Heart left ventricle (tissue), 13 donors: ENCODE data around the gene IRS4.

Source experiments
- POLR2A ChIP-seq, 2 donors: fragments of 450-650 bp; IDR thresholded peaks; one replicate each; pipeline ENCODE4 v1.6.1; 2017; ENCODE audit warnings: antibody characterized with exemption in 2 of 2, mild to moderate bottlenecking in 2 of 2, moderate library complexity in 2 of 2
- TF ChIP-seq, protein P1 (sequence below), 12 donors: fragments of 200-600 bp; sonication (generic) in 4 of 12; IDR thresholded peaks; one replicate each; pipeline versions ENCODE4 v1.5.0 to v1.8.0; 2018 to 2022; ENCODE audit warnings: antibody characterized with exemption in 12 of 12, mild to moderate bottlenecking in 5 of 12
- donor health status: ischemic (EF 13 %, LVEDD 7.1; RV severe dilation, severe dysfunction).
- donor health status: DM: no; HTN: yes; CAD: no.
- donor health status: DM: no; HTN: no; CAD: no.
- donor health status: ischemic (EF 25% LVEDD 6.9; RV normal size, moderate dysfunction).
- donor health status: ischemic (EF 25% LVEDD 5.7; RV mildly dilated, moderate dysfunction).
- donor health status: ischemic (EF 35%, LVEDD 5.7; RV mildly dilated, moderate dysfunction).
- donor health status: nonischemic (EF 11% LVEDD 7.7; RV severe dilation, severe dysfunction).
- donor health status: DM: yes; HTN: yes; CAD: no.
- donor health status: PGD.
- donor health status: ischemic (EF 29% LVEDD 5.4; RV normal size, mild dysfunction).
- donor health status: nonischemic (EF 23%, LVEDD 6.1; RV moderate dilation, normal function).

DNA sequence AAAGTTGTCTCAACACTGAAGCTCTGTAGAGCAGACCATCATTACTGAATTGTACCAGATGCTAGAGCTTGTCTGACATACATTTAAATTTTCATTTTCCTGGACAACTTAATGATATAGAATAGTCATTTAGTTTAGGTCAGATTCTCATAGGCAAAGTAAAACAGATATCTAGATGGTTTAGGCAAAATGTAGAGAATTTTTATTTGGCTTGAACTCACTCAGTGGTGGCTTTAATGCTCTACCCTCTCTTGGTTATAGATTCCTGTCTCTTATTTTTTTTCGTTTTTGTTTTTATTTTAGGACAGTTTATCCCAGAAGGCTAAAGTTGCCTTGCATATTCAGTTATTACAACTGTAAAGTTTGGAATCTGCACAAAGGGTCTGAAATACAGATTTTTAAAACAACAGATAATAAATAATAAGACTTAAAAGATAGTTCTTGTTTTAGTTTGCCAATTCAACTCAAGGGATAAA, 4.0 kb upstream of the IRS4 start:
- TF ChIP-seq, protein P1, sequence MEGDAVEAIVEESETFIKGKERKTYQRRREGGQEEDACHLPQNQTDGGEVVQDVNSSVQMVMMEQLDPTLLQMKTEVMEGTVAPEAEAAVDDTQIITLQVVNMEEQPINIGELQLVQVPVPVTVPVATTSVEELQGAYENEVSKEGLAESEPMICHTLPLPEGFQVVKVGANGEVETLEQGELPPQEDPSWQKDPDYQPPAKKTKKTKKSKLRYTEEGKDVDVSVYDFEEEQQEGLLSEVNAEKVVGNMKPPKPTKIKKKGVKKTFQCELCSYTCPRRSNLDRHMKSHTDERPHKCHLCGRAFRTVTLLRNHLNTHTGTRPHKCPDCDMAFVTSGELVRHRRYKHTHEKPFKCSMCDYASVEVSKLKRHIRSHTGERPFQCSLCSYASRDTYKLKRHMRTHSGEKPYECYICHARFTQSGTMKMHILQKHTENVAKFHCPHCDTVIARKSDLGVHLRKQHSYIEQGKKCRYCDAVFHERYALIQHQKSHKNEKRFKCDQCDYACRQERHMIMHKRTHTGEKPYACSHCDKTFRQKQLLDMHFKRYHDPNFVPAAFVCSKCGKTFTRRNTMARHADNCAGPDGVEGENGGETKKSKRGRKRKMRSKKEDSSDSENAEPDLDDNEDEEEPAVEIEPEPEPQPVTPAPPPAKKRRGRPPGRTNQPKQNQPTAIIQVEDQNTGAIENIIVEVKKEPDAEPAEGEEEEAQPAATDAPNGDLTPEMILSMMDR (IDR thresholded peaks at IDR 0.05), result no peak
- no peak for TF ChIP-seq POLR2A (IDR thresholded peaks at IDR 0.05)
